SIG-M5 (cell line): ENCODE results near the gene TAS2R20.
"Not testable (repeated sequence)": the region's sequence is repeated elsewhere in the genome, so short reads cannot be mapped to it uniquely, and the experiment has no call there.

Experiments
- DNase-seq: peaks from one replicate; lab custom pipeline; 2025; lab: John Stamatoyannopoulos, UW

Gene TAS2R20, protein sequence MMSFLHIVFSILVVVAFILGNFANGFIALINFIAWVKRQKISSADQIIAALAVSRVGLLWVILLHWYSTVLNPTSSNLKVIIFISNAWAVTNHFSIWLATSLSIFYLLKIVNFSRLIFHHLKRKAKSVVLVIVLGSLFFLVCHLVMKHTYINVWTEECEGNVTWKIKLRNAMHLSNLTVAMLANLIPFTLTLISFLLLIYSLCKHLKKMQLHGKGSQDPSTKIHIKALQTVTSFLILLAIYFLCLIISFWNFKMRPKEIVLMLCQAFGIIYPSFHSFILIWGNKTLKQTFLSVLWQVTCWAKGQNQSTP

DNA sequence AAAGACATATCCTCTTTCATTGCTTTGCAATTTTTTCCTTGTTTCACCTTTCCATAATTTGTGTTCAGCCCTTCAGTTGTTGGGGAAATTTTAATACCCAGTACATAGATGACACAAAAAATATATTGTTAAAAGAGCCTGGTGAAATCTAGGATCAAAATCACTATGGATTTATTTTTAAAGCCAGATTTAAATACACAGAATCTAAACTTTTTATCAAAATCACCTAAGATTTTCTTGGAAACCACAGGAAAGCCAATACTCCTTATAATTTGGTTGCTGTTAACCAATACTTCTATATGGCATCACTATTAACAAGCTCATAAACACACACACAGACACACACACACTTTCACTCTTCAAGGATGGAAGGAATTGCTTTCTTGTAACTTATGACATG, at the start of gene TAS2R20:
Gene TAS2R20 (minus strand): TSS at position 101 of the 400 bp plus-strand sequence. CDS start 429 bp downstream, outside the sequence.
- DNase-seq, result no peak

DNA sequence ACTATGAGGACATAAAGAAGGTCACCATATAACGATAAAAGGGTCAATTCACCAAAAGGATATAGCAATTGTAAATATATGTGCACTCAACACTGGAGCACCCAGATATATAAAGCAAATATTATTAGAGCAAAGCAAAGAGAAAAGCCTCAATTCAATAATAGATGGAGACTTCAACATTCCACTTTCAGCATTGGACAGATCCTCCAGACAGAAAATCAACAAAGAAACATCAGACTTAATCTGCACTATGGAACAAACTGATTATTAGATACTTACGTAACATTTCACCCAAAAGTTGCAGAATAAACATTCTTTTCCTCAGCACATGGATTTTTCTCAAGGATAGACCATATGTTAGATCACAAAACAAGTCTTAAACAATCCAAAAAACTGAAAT, 43.3 kb upstream of the TAS2R20 start:
- DNase-seq, result not testable (repeated sequence)

DNA sequence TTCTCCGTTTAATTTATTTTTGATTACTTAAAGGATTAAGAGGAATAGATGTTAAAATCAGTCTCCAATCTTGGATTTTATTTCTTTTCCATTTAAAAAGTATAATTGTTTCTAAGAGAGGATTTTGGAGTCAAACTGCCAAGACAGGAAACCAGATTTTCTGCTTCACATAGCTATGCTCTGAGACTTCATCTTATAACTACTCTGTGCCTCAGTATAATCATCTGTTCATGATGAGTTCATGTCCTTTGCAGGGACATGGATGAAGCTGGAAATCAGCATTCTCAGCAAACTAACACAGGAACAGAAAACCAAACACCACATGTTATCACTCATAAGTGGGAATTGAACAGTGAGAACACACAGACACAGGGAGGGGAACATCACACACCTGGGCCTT, 42.1 kb upstream of the TAS2R20 start:
- DNase-seq, result no peak

DNA sequence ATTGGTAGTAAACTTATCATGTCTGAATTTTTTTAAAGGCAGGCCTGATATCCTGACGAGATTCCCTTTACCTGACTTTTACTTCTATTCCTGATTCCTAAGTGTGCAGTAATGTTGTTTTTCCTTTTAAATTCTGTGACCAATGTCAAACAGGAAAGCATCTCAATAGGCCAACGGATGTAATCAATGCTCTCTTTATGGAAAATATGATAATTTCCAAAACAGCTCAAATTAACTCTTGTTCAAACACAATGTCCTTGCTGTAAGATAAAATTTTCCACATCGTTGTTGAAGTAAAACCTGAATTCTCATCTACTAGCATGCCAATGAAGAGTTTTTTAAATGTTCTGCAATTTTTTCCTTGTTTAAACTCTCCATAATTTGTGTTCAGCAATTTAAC, 41.1 kb upstream of the TAS2R20 start:
- DNase-seq, result no peak

DNA sequence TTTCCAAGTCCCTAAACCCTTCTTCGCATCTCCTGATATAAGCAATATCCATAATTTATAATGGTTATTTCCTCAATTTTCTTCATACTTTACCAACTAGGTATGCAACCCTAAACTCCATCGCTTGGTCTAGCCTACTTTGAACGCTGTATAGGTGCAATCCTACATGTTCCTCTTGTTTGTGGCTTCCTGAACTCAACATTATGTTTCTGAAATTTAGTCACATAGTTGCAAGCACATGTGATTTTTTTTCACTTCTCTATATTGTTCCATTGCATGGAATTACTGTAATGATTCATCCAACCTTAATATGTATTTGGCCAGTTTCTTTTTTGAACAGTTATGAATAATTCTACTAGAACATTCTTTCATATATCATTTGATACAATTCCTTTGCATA, 35.9 kb upstream of the TAS2R20 start:
- DNase-seq, result not testable (repeated sequence)

DNA sequence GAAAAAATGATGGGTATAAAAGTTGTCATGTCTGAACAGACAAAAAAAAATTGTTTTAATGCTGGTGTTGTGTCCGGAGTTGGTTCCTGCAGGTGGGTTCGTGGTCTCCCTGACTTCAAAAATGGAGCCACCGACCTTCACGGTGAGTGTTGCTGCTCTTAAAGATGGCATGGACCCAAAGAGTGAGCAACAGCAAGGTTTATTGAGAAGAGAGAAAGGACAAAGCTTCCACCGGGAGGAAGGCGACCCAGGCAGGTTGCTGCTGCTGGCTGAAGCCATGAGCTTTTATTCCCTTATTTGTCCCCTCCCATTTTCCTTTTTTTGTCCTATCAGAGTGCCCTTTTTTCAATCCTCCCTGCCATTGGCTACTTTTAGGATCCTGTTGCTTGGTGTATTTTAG, 33.2 kb upstream of the TAS2R20 start, which contains the start of gene TAS2R31:
Gene TAS2R31 (minus strand): TSS at position 101 of the 400 bp plus-strand sequence. CDS start 72 bp downstream, at position 29.
- no peak for DNase-seq

DNA sequence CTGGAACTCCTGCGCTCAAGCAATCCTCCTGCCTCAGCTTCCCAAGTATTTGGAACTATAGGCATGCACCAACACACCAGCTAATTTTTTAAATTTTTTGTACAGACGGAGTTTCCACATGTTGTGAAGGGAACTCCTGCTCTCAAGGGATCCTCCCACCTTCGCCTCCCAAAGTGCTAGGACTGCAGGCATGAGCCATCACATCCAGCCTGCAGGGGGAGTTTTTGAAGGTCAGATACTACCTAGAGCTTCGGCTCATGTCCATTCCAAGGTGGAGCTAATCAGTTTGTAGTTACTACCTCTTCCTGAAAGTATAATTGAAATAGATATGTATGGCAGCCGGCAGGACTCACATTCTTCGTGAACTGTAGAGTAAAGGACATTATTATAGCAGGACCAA, 28.0 kb upstream of the TAS2R20 start:
- DNase-seq, result no peak

DNA sequence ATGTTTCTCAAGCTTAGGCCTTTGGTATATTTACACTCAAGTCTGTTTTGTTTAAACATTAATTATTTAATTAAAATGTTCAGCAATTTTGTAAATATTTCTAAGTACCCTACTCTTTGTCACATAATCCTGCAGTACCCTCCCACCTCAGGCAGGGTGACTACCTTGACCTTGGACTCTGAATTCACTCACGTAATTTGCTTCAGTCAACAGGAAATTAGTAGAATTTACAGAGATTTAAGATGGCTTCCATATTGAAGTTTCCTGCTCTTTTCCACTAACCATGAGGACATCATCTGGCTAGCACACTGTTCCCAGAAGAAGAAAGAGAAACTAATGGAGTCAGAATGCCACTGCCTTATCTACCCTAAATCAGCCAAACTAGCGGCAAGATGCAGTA, 25.3 kb upstream of the TAS2R20 start:
- DNase-seq, result no peak

DNA sequence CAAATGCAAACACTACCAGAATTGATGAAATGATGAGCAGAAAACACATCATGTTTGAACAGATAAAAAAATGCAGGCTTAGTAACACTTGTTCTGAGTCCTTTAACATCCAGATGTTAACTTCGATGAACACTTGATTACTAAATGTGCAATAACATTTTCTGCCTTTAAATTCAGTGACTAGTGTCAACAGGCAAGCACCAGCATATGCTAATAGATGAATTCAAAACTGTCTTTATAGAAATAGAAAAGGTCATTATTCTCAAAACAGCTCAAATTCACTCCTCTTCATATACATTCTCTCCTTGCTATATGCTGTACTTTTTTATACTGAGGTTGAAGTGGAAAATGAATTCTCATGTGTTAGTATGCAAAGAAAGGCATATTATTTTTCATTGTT, 24.4 kb upstream of the TAS2R20 start, which contains the start of gene TAS2R19:
Gene TAS2R19 (minus strand): TSS at position 101 of the 400 bp plus-strand sequence. CDS start 49 bp downstream, at position 52.
- DNase-seq, result no peak

DNA sequence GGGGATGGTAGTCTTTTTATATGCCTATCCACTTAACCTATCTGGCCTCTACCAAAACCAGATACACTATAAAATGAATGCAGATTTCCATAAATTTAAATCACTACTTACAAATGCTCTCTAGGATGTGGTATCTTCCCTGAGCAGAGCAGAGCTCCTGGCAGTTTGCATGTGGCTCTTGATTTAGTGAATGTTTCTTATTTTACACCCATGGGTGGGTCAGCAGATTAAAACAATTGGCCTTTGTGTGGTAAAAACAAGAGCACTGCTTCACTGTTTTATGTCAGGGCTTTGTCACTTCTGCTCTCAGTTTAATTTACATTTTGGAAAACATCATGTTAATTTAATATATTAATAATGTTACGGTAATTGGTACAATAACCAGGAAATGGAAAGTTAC, 18.8 kb upstream of the TAS2R20 start:
- no peak for DNase-seq

DNA sequence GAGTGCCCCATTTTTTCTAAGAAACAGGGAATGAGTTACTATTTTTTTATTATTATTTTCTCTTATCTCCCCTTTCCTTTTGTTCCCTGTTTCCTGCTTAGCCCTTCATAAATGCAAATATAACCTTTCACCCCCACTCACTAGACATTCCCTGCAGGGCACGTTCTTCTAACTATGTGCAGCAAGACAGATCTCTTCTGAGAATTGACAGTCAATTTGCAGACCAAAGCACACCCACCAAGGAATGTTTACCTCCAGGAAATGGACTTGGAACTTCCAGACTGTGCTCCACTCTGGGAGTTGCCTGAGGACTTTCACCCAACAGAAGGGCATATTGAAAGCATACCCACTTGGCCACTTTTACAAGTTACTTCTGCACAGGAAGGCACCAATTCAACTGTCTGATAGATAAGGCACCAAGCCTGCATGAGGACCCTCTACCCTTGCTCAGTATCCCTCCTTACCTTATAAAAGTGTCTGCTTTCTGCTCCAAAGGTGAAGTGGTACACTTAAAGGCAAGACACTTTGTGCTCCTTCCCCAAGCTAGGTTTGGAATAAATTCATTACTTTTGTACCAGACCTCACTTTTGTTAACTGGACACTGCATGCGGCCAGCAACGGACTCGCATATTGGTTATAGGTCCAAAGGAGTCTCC, 17.8 kb upstream of the TAS2R20 start:
- DNase-seq, result no peak

DNA sequence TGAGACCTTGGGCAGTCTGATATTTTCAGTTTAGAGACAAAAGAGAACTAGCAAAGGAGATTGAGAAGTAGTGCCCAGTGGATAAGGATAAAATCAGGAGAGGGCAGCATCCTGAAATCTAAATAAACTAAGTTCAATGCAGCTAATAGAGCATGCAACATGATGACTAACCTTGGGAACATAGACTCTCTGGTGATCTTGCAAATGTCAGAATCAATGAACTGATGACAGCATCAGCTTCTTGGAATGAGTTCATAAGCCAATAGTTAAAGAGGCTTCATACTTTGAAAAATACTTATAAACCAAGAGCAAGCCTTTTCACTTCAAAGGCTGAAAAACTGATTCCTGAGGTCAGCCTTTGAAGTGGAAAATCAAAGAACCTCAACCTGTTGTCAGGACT, 16.1 kb upstream of the TAS2R20 start:
- no peak for DNase-seq

DNA sequence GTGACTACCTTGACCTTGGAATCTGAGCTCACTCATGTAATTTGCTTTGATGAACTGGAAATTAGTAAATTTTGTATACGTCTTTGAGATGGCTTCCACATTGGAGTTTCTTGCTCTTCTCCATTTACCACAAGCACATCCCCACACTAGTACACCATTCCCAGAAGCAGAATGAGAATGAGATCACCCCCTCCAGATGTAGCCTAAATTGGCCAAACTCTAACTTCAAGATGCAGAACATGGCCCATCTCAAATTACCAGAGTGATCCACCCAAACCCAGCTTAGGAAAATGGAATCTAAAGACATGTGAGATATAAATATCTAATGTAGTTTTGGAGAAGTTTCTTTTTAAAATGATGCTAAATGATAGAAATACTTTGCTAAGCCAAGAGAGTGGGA, 9.5 kb upstream of the TAS2R20 start:
- DNase-seq, result no peak

DNA sequence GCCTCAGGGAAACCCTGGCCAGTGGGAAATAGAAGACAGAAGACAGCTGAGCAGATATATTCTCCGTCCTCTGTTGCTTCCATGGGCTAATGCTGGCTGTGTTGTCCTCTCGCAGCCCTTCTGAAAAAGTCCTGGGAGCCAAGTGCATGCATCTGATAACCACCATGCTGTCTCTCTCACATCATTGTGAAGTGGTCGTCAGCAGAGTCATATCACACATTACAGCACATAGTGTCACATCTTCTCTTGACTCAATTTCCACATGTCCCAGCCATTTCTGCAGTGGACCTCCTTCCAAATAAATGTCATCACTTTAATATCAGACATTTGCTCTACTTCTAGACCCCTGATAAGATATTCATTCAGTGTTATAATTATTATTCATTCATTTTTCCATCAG, 3.8 kb downstream of the TAS2R20 start:
- DNase-seq, result no peak

DNA sequence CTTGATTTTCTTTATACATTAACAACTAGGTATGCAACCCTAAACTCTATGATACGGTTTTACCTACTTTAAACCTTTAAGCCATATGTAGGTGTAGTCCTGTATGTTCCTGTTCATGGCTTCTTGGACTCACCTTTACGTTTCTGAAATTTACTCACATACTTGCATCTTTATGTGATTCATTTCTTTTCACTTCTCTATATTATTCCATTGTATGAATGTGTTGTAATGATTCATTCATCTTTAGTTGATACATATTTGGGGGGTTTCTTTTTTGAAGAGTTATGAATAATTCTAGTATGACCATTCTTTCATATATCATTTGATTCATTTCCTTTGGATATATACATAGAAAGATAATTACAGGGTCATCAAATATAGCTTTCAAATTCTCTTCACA, 9.0 kb downstream of the TAS2R20 start:
- DNase-seq, result no peak

DNA sequence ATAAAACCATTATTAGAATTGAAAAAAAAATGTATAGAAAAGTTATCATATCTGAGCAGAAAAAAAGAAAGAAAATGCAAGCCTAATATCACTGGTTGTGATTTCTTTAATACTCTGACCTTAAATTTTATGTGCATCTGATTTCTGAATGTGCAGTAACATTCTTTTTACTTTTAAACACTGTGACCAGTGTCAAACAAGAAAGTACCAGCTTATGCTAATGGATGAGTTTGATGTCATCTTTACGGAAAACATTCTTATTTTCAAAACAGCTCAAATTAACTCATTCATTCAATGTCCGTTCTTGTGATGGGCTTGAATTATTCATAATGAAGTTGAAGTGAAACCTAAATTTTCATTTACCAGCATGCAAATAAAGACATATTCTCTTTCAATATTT, 11.3 kb downstream of the TAS2R20 start, which contains the start of gene TAS2R50:
Gene TAS2R50 (minus strand): TSS at position 101 of the 400 bp plus-strand sequence. CDS start 52 bp downstream, at position 49.
- no peak for DNase-seq

DNA sequence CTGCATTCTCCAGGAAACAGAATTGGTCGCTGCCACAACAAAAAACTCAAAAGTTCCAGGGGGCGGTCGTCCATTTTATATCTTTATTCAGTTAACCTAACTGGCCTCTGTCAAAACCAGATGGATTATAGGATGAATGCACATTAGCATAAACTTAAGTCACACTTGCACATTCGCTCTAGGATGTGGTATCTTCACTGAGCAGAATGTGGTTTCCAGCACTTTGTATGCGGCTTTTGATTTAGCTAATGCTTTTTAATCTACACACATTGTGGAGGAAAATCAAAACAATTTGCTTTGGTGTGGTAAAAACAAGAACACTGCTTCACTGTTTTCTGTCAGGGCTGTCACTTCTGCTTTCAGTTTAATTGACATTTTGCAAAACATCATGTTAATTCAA, 15.9 kb downstream of the TAS2R20 start:
- DNase-seq, result no peak

DNA sequence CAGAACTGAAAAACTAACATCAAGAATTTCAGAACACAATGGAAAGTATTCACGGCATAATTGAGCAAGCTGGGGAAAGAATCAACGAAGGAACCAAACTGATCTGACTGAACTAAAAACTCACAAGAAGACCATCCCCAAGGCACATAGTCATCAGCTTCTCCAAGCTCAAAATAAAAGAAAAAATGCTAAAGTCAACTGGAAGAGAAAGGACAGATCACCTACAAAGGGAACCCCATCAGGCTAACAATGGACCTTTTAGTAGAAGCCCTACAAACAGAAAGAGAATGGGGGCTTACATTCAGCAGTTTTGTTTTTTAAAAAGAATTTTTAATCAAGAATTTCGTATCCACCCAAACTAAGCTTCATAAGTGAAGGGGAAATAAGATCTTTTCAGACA, 23.1 kb downstream of the TAS2R20 start:
- DNase-seq, result no peak

DNA sequence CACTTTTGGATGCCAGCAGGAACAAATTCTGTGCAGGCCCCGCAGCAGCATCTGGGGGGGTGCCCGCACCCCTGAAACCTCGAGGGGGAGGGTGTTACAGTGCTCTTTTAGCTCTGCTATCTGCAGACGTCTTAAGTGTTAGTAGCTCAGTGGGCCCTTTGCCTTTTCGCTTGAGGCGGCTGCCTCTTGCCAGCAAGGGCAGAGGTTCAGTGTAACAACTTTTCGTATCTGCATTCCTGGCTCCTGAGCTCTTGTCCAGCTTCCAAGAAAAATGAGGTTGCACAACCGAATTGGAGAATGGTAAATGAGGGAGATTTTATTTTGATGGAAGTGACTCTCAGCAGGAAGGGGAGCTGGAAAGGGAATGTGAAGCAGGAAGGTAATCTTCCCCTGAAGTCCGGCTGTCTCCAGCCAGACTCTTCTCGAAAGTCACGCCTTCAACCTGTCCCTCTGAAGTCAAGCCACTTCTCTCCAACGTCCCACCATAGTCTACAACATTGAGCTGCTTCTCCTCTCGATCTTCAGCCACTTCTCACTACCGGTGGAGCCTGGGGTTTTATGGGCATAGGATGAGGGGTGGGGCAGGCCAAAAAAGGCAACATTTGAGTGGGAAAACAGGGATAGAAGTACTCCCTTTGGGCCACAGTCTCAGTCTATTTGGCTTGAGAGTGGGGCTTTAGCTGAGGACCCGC, 29.2 kb downstream of the TAS2R20 start:
- DNase-seq, result no peak

DNA sequence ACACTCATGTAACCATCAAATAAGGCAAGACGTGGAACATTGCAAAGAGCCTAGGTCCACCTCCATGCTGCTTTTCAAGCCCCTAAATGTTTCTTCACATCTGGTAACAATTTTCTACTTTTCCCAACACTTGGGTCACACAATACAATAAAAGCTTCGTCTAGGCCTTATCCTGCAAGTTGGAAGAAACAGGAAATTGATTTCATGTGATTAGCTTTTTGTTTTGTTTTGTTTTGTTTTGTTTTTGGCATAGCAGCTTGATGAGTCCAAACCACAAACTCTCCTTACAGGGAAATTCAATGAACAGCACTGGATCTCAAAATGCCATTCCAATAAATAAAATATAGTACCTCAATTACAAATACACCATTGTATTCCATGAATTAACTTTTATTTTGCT, 30.7 kb downstream of the TAS2R20 start:
- no peak for DNase-seq

DNA sequence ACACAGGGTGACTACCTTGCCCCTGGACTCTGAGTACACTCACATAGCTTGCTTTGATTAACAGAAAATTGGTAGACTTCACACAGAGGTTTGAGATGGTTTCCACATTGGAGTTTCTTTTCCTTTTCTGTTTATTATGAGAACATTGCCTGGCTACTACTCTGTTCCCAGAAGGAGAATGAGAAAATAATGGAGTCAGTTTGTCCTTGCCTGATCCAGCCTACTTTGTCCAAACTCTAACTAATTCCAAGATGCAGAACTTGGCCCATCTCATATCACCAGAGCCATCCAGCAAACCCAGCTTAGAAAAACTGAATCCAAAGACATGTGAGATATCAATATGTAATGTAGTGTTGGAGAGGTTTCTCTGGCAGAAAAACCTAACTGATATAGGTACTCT, 31.8 kb downstream of the TAS2R20 start:
- DNase-seq, result no peak

DNA sequence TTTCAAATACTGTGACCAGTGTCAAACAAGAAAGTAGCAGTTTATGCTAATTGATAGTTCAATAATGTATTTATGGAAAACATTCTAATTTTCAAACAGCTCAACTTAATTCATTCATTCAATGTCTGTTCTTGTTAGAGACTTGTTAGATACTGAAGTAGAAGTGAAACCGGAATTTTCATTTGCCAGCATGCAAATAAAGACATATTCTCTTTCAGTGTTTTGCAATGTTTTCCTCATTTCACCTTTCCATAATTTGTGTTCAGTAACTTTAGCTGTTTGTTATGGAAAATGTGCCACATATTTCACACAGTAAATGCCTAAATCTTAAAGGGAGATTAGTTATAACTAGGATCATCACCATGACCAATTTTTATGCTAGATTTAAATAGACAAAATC, 32.6 kb downstream of the TAS2R20 start:
- DNase-seq, result no peak

DNA sequence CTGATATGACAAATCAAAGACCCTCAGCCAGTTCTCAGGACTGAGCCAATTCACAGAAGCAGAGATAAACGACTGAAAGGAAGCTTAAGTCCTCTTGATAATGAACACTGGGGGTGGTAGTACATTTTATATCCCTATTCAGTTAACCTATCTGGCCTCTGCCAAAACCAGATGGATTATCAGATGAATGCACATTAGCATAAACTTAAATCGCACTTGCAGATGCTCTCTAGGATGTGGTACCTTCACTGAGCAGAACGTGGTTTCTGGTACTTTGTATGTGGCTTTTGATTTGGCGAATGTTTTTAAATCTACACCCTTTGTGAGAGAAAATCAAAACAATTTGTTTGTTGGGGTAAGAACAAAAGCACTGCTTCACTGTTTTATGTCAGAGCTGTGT, 37.9 kb downstream of the TAS2R20 start:
- no peak for DNase-seq
